Adipocyte (in vitro differentiated cells): ENCODE measurements around the gene SNRNP40.

ENCODE experiments used
- DNase-seq: peaks from one replicate; pipeline ENCODE4 v3.0.0-alpha.2; 2015; ENCODE audit warnings: low read depth
- H3K27me3 ChIP-seq: replicated peaks from 2 replicates; pipeline ENCODE4 v1.7.0; 2013; ENCODE audit warnings: mild to moderate bottlenecking, low read length, moderate library complexity; ENCODE audit not compliant: control insufficient read depth, insufficient read depth
- H3K36me3 ChIP-seq: 2 replicates; pipeline ENCODE4 v1.7.0; 2013; ENCODE audit warnings: low read length, mild to moderate bottlenecking, moderate library complexity; ENCODE audit not compliant: control insufficient read depth, insufficient read depth, severe bottlenecking
- H3K4me1 ChIP-seq: 2 replicates; pipeline ENCODE4 v1.7.0; 2013; ENCODE audit warnings: mild to moderate bottlenecking, low read length, moderate library complexity; ENCODE audit not compliant: control insufficient read depth, insufficient read depth
- H3K4me3 ChIP-seq: 2 replicates; pipeline ENCODE4 v1.7.0; 2013; ENCODE audit warnings: mild to moderate bottlenecking, low read length, moderate library complexity
- H3K9ac ChIP-seq: 2 replicates; pipeline ENCODE4 v1.7.0; 2013; ENCODE audit warnings: mild to moderate bottlenecking, low read length, moderate library complexity
- H3K9me3 ChIP-seq: 2 replicates; pipeline ENCODE4 v1.7.0; 2013; ENCODE audit warnings: mild to moderate bottlenecking, low read length, moderate library complexity; ENCODE audit not compliant: control insufficient read depth

Gene SNRNP40

GRCh38 chr1:31244326-31244725, 52.3 kb downstream of the SNRNP40 start:
- DNase-seq: no peak

DNA sequence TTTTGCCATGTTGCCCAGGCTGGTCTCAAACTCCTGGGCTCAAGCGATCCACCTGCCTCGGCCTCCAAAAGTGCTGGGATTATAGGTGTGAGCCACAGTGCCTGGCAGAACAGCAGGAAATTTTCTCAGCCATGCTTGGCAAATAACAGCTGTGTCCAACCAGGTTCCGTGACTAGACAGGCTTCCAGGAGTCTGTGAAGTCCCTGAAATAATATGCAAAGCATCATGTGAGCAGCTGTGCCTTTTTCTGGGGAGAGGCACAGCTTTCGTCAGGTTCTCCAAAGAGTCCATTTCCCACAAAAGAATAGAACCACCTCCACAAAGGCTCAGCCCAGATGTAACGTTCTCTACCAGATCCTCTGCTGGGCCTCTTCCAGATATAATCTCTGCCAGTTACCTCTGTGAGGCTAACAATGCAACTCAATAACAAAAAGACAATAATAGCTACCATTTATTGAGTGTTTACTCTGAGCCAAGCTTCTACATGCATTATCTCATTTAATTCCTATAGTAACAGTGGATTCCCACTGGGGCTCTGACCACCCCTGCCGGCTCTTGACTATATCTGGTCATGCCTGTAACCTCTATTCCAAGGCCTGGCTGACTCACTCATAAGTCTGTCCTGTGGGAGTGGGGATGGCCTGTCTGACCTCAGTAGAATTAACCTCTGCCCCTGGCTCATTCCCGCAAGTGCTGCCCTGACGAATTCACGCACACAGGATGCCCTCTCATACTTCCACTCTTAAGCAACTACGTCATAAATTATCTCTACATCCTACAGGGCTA, 52.9 kb downstream of the SNRNP40 start:
- Histone ChIP-seq H3K36me3 (no peaks in the 10 kb centered on the region), H3K4me3 (no peak overlapping the region), H3K27me3 (peaks cover 19% of the 10 kb centered on the region), H3K9ac (no peak overlapping the region), H3K9me3 (no peaks in the 10 kb centered on the region), H3K4me1 (peaks cover 3% of the 10 kb centered on the region)
- no peak for DNase-seq

More at GRCh38 chr1:31244326-31244725, 52.3 kb downstream of the SNRNP40 start:
- H3K9ac ChIP-seq: no peak overlapping the region
- H3K36me3 ChIP-seq: no peaks in the 10 kb centered on the region
- no peaks in the 10 kb centered on the region for H3K4me1 ChIP-seq
- H3K9me3 ChIP-seq: no peaks in the 10 kb centered on the region
- peaks cover 15% of the 10 kb centered on the region for H3K27me3 ChIP-seq
- H3K4me3 ChIP-seq: no peak overlapping the region

DNA sequence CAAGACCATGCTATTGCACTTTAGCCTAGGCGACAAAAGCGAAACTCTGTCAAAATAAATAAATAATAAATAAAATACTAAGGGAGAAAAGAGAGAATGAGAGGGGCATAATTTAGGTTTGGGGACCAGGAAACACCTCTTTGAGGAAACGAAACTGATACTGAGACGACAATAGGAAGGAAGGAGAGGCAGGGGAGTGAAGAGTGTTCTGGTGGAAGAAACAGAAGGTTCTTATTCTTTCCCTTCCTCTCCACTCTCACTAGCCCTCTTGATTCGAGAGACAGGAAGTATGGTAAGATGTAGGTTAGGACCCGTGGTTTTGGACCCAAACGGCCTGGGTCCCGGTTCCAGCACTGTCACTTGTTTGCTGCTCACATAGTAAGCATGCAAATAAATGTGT, 55.3 kb downstream of the SNRNP40 start:
- DNase-seq: no peak
- Histone ChIP-seq H3K4me3 (no peak overlapping the region), H3K27me3 (peaks cover 43% of the 10 kb centered on the region), H3K36me3 (no peaks in the 10 kb centered on the region), H3K9me3 (no peaks in the 10 kb centered on the region), H3K9ac (no peak overlapping the region), H3K4me1 (peaks cover 3% of the 10 kb centered on the region)

DNA sequence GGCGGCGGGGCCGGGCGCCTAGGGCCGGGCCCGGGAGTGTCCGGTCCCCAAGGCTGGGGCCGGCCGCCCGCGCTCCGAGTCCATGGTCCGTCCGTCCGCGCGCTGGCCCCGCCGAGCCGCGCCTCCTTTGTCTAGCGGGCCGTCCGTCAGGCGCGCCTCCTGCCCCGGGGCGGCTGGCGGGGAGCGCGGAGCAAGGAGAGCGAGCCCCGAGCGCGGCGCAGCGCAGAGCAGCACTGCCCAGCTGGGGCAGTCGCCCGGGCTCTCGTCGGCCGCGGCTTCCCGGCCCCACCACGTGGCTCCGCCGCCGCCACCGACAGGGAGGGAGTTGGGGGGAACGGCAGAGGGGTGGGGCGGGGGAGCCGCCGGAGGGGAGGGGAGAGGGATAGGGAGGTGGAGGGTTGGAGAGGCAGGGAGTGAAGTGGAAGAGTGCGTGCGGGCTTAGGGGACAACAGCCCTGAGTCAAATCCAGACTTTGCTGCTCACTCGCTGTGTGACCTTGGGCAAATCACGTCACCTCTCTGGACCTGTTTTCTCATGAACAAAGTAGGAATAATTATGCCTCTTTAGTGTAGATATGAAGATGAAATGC, 56.8 kb downstream of the SNRNP40 start, which contains the start of gene NKAIN1:
Gene NKAIN1 (minus strand): TSS at position 235 of the 589 bp plus-strand sequence. CDS start 340 bp downstream, outside the sequence.
- H3K27me3 ChIP-seq: peaks cover 55% of the 10 kb centered on the region
- no peaks in the 10 kb centered on the region for H3K9me3 ChIP-seq
- peak within 1 kb of the TSS; percentile 43 for H3K4me3 ChIP-seq
- peak; percentile 77 for DNase-seq
- H3K36me3 ChIP-seq: no peaks in the 10 kb centered on the region
- peaks cover 3% of the 10 kb centered on the region for H3K4me1 ChIP-seq
- no peak within 1 kb of the TSS for H3K9ac ChIP-seq

DNA sequence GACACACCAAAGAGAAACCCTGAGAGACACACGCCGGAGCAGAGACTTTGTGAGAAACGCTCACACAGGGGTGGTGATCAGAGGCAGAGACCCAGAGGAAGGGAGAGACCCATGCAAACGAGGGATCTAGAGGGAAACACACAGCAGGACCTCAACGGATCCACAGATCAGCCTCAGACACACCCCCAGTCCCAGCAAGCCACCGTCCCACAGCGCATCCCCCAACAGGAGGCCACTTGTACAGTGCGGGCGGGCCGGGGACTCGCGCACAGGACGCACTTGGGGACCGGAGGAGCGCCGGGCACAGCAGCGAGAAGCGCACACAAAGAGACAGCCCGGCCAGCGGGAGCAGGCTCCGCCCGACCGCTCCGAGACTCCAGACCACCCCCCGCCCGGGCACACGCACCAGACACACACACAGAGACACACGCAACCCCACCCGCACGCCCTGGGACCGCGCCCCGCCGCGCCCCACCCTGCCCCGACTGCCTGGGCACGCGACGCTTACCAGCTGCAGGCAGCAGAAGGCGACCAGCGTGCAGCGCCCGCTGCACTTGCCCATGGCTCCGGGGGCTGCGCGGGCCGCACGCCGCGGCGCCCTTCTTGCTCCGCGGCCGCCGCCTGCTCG, 57.5 kb downstream of the SNRNP40 start:
- Histone ChIP-seq H3K36me3 (no peaks in the 10 kb centered on the region), H3K4me3 (peak overlapping the region; percentile 43), H3K27me3 (peaks cover 55% of the 10 kb centered on the region), H3K4me1 (peaks cover 3% of the 10 kb centered on the region), H3K9ac (no peak overlapping the region), H3K9me3 (no peaks in the 10 kb centered on the region)
- peak; percentile 51 for DNase-seq

- Histone ChIP-seq H3K36me3 (no peaks in the 10 kb centered on the region), H3K9ac (no peak overlapping the region), H3K9me3 (no peaks in the 10 kb centered on the region), H3K27me3 (peaks cover 55% of the 10 kb centered on the region), H3K4me1 (peaks cover 3% of the 10 kb centered on the region), H3K4me3 (no peak overlapping the region)
- DNase-seq: no peak
These were observed 58.0 kb downstream of the SNRNP40 start for GRCh38 chr1:31238612-31238985.

DNA sequence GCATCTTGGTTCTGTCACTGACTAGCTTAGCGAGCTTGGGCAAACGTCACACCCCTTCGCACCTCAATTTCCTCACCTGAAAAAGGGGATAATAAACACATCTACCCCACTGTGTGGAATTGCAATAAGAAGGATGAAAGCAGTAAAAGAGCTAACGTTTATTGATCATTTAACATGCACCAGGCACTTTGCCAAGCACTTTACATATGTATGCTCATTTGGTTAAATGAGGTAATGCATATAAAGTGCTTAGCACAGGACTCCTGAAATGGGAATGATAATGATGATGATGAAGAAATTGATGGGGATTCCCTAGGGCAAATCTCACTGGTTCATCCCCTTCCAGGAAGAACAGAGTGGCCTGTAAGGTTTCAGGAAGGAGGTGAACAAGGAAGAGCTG, 61.7 kb downstream of the SNRNP40 start:
- Histone ChIP-seq H3K9me3 (no peaks in the 10 kb centered on the region), H3K4me1 (peaks cover 3% of the 10 kb centered on the region), H3K9ac (no peak overlapping the region), H3K4me3 (no peak overlapping the region), H3K27me3 (peaks cover 42% of the 10 kb centered on the region), H3K36me3 (no peaks in the 10 kb centered on the region)
- DNase-seq: no peak

- no peaks in the 10 kb centered on the region for H3K9me3 ChIP-seq
- no peak for DNase-seq
- H3K36me3 ChIP-seq: no peaks in the 10 kb centered on the region
- H3K9ac ChIP-seq: no peak overlapping the region
- H3K4me3 ChIP-seq: no peak overlapping the region
- H3K27me3 ChIP-seq: peaks cover 42% of the 10 kb centered on the region
- peaks cover 3% of the 10 kb centered on the region for H3K4me1 ChIP-seq
These were observed 62.4 kb downstream of the SNRNP40 start for GRCh38 chr1:31234123-31234708.

DNA sequence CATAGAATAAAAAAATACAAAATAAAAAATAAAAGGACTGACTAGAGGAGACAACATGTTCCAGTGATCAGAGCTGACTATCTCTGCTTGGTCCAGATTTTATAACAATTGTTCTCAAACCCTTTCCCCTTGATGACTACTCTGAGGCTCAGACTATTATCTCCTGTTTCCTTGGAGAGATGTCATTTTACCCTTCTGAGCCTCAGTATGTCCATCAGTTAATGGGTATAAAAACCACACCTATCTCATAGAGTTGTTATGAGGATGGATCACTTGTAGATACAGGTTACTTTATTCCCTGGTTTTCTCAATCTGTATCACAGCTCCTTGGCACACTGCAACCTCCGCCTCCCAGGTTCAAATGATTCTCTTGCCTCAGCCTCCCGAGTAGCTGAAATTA, 63.9 kb downstream of the SNRNP40 start:
- no peak for DNase-seq
- no peaks in the 10 kb centered on the region for H3K4me1 ChIP-seq
- no peak overlapping the region for H3K4me3 ChIP-seq
- H3K36me3 ChIP-seq: no peaks in the 10 kb centered on the region
- H3K9me3 ChIP-seq: no peaks in the 10 kb centered on the region
- H3K9ac ChIP-seq: no peak overlapping the region
- H3K27me3 ChIP-seq: peaks cover 28% of the 10 kb centered on the region

GRCh38 chr1:31231802-31232201, 64.8 kb downstream of the SNRNP40 start:
- Histone ChIP-seq H3K27me3 (peaks cover 24% of the 10 kb centered on the region), H3K9me3 (no peaks in the 10 kb centered on the region), H3K4me1 (no peaks in the 10 kb centered on the region), H3K36me3 (no peaks in the 10 kb centered on the region), H3K4me3 (no peak overlapping the region), H3K9ac (no peak overlapping the region)
- DNase-seq: no peak

DNA sequence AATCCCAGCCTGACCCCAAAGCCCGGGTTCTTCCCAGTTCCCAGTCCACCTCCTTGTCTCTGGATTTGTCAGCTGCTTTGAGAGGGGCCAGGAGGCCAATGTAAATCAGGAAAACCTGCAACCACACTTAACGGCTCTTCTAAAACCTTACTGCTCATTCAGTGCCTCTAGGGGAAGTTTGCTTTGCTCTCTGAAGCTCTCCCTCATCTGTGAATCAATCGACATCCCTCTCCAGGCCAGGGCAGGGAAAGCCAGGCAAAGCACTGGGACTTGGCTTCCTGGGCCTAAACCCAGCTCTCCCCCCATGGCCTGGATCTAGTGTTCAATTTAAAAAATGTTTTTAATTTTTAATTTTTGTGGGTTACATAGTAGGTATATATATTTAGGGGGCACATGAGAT, 66.2 kb downstream of the SNRNP40 start:
- Histone ChIP-seq H3K4me3 (no peak overlapping the region), H3K36me3 (no peaks in the 10 kb centered on the region), H3K4me1 (no peaks in the 10 kb centered on the region), H3K9ac (no peak overlapping the region), H3K27me3 (peaks cover 15% of the 10 kb centered on the region), H3K9me3 (no peaks in the 10 kb centered on the region)
- DNase-seq: no peak
